T47D (cell line): ENCODE results near the gene LINGO3.

Experiments used
- DNase-seq, 2 experiments: peaks; one replicate each; pipeline versions ENCODE4 v3.0.0 to v3.0.0-alpha.2; 2011 to 2012; ENCODE audit warnings: low read depth in 1 of 2, low spot score in 1 of 2
- JUND ChIP-seq: IDR thresholded peaks from 2 replicates; pipeline ENCODE4 v1.6.1; 2012; ENCODE audit warnings: low read depth
- in situ Hi-C: cut with HindIII; loops from 2 replicates; pipeline ENCODE4 v1.10.0; 2016; ENCODE audit warnings: low sequenced_read_pairs, low pct_unique_long_range_greater_than_20kb

LINGO3 gene

DNA sequence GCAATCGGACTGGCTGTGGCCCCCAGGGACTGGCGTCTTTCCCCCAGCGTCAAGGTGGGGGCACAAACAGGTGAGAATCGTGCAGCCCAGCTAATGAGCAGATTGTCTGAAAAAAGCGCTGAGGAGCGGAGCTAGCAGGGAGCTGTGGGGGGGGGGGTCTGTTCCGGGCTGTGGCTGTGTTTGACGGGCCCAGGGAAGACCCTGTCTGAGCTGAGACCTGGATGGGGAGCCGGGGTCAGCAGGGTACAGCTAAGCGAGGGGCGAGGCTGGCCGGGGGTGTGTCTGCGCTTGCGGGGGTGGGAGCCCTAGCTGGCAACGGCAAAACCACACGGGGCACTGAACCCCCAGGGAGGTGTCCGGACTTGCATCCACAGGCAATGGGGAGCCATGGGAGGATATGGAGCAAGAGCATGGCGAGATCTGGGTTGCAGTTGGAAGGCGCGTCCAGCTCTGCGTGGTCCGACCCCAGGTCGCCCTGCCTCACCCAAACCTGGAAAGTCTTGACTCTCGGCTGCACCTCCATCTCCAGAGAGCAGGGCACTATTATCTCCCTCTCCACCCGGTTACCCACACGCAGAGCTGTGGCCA, 4.6 kb downstream of the LINGO3 start:
- in situ Hi-C loops, result no loop called here
- DNase-seq, result no peak
- no peak for TF ChIP-seq JUND

DNA sequence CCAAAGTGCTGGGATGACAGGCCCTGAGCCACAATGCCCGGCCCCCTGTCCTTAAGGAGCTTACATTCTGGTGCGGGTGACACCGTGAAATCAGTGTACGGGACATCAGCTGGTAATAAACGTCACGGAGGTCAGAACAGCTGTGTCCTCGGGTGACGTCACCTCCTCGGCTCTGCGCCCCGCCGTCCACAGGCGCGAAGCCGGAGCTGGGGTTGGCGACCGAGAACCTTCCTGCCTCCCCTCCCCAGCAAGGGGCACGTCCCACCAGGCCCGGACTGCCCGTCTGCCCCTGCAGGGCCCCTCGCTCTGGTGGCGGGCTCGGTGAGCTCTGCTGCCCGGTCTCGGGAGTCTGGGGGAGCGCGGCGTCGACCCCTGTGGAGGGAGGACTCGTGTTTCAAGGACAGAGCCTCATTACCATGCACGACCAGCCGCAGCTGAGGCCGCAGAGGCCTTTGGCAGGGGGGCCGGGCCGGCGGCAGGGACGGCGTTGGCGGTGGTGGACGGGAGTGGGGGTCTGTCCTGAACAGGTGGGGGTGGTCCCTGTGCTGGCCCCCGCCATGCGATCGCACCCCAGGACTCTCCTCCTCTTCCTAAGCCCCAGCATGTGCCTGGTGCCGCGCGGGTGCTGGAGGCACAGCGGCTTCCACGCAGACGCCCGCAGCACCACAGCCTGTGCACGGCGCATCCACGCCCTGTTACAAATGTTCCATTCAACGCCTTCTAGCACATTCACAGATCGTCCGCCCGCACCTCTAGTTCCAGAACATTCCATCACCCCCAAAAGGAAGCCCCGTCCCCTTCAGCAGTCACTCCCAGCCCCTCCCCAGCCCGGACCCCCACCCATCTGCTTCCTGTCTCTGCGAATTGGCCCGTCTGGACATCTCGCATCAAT, 5.4 kb downstream of the LINGO3 start:
- TF ChIP-seq JUND, result no peak
- in situ Hi-C loops, result no loop called here

DNA sequence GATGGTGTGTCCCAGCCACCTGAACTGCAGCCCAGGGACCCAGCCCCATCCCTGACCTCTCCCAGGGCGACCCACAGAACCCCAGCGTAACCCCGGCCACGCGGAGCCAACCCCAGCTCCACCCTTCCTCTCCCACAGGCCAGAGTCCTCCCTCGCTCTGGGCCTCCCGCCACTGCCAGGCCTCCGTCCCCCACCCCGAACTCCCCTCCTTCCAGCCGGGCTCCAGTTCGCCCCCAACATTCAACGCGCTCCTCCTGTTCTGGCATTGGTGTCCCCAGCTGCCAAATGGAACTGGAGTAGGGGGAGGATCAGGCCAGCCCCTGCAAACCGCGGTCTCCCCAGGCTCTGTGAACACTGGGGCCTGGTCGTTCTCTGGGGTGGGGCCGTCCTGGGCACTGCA, 7.4 kb downstream of the LINGO3 start:
- no peak for TF ChIP-seq JUND
- DNase-seq, result no peak
- in situ Hi-C loops, result no loop called here

More for the DNA sequence above, 5.4 kb downstream of the LINGO3 start:
- DNase-seq, result no peak

GRCh38 chr19:2296141-2296540, 11.8 kb downstream of the LINGO3 start:
- in situ Hi-C loops, result no loop called here
- no peak for TF ChIP-seq JUND
- no peak for DNase-seq

DNA sequence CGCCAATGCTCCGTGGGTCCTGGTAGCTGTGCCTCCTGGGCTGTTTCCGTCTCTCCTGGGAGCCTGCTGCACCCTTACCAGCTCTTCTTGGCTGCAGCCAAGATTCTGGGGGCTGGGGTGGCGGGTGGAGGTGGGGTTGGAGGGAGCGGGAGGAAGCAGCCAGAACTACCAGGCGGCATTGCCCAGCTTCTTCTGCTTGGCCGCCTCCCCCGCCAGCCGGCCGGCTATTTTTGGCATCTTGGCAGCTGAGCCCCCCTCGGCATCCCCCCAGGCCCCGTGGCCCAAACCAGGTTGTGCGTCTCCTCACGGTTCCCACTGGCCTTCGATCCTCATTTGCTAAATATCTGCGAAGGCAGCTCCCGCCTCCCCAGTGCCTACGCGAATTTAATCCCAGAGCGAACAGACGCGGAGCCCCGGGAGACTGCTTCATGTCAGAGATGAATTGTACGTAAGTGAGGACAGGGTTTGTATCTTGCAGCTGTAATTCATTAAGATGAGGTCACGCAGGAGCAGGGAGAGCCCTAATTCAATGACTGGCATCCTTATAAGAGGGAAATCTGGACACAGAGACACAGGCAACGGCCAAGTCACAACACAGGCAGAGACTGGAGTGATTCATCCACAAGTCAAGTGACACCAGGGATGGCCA, 13.1 kb downstream of the LINGO3 start:
- in situ Hi-C loops, result no loop called here
- no peak for DNase-seq
- TF ChIP-seq JUND, result no peak

DNA sequence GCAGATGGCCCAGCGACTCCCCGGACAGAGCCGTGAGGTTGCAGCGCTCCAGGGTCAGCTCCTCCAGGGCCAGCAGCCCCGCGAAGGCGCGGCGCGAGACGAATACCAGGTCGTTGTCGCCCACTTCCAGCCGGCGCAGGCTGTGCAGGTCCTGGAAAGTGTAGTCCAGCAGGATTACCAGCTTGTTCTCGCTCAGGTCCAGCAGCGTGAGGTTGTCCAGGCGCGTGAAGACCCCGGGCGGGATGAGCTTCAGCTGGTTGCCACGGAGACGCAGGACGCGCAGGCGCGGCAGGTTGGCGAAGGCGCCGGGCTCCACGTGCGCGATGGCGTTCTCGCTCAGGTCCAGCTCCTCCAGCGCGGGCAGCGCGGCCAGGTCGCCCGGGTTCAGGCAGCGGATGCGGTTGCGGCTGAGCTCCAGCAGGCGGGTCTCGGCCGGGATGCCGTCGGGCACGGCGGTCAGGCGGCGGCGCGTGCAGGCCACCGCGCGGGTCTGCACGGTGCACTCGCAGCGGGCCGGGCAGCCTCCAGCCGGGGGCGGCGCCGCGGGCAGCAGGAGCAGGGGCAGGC, 16.7 kb downstream of the LINGO3 start:
- in situ Hi-C loops, result no loop called here
- no peak for TF ChIP-seq JUND
- no peak for DNase-seq

- no peak for DNase-seq
- in situ Hi-C loops, result no loop called here
Measured at GRCh38 chr19:2290441-2291184, 17.3 kb downstream of the LINGO3 start.

GRCh38 chr19:2289714-2290435, 18.1 kb downstream of the LINGO3 start:
- DNase-seq, result no peak
- no peak for TF ChIP-seq JUND
- in situ Hi-C loops, result no loop called here

More at GRCh38 chr19:2290441-2291184, 17.3 kb downstream of the LINGO3 start:
- no peak for TF ChIP-seq JUND

GRCh38 chr19:2288818-2289713, 18.9 kb downstream of the LINGO3 start:
- no peak for TF ChIP-seq JUND
- in situ Hi-C loops, result no loop called here
- DNase-seq, result no peak

GRCh38 chr19:2288338-2288817, 19.6 kb downstream of the LINGO3 start:
- no peak for DNase-seq
- TF ChIP-seq JUND, result no peak
- in situ Hi-C loops, result no loop called here
